GM19193 (cell line): ENCODE results near the gene NXPH1.

Source experiments
- POLR2A ChIP-seq: IDR thresholded peaks from 4 replicates; pipeline ENCODE4 v1.6.1; 2011; ENCODE audit not compliant: insufficient read depth, insufficient read length; ENCODE audit errors: extremely low read depth

NXPH1 gene

GRCh38 chr7:8591289-8591688, 157.9 kb downstream of the NXPH1 start:
- no peak for TF ChIP-seq POLR2A

- no peak for TF ChIP-seq POLR2A
Observed at GRCh38 chr7:8592167-8592566, 158.8 kb downstream of the NXPH1 start.

GRCh38 chr7:8594115-8594514, 160.7 kb downstream of the NXPH1 start:
- TF ChIP-seq POLR2A: no peak

GRCh38 chr7:8597565-8597964, 164.2 kb downstream of the NXPH1 start:
- TF ChIP-seq POLR2A: no peak

DNA sequence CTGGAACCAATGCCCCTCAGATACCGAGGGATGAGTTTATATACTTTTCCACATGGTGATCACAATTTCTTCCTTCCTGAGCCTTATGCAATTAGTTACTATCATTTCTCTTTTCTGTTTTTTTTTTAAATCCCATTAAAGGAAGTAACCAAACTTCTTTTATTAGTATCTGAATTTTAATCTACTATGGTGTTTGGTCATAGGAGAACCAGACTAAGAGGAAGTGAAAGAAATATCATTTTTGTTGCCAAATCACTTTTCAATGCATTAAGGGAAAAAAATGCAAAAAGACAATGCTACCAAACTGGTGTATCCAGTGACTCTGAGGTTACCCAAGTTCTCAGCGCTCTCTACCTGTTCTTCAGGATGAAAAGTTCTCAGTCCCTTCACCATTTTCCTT, 167.7 kb downstream of the NXPH1 start:
- TF ChIP-seq POLR2A: no peak

DNA sequence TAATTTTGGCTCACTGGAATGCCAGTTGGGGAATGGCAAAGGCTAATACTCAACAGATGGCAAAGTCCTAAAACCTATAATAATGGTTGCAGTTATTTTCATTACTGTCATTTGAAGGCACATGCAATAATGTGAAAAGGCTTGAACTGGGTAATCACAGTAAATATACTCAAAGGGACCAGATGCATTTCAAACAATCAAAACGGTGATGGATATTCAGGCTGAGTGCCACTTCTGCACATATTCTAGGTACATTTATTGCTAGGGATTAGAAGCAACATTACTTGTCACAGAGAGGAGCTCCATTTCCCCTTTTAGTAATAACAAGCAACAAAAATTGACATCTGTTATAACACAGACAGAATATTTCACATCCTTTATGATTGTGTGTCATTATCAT, 171.8 kb downstream of the NXPH1 start:
- TF ChIP-seq POLR2A: no peak

DNA sequence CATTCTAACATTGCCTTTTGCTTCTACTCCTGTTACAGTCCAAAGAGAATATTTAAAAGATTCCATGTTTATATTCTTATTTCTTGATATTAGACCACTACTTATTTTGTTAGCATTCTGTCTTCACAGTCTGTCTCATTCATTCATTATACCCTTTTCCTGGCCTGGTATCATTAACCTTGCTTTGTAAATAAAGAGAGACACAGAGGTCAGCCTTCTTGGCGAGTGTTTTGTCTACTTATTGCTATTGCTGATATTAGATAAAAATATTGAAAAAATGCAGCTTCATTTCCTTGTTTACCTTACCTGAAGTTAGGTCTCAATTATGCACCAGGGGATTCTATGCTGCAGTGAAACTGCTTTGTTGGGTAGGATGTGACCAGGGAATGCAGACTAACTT, 179.2 kb downstream of the NXPH1 start:
- TF ChIP-seq POLR2A: no peak

DNA sequence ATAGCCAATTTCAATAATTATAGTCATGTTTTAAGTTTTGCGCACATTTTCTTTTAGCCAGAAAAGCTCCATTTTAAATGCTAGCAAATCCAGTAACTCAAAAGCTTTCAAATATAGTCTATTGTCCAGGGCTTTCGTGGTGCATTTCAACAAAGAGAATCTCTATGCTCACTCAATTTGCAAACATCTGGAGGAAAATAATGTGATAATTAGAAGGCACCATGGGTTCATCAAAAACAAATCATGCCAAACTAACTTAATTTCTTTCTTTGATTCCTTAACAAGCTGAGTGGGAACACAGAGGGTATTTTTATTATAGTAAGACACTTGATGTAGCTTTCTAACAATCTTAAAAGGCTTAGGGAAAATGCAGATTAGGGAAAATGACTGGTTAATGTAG, 179.8 kb downstream of the NXPH1 start:
- TF ChIP-seq POLR2A: no peak

GRCh38 chr7:8615019-8615418, 181.6 kb downstream of the NXPH1 start:
- no peak for TF ChIP-seq POLR2A

GRCh38 chr7:8618441-8619070, 185.1 kb downstream of the NXPH1 start:
- no peak for TF ChIP-seq POLR2A

DNA sequence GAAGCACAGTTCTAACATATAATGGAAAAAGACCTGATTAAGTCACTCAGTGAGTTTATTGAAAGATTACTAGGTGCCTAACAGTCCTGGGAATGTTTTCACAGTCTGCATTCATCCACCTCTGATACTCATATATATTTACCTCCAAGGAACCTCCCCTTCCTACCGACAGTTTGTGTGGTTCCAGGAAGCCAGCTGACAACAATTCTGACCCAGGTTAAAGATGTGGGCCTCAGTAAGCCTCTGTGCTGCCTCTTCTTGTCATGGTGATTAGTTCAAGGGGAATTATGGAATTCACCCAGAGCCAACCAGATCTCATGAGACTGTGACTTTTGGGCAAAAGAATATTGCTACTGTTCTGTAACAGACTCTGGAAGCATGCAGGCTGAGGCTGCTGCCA, 186.8 kb downstream of the NXPH1 start:
- no peak for TF ChIP-seq POLR2A

DNA sequence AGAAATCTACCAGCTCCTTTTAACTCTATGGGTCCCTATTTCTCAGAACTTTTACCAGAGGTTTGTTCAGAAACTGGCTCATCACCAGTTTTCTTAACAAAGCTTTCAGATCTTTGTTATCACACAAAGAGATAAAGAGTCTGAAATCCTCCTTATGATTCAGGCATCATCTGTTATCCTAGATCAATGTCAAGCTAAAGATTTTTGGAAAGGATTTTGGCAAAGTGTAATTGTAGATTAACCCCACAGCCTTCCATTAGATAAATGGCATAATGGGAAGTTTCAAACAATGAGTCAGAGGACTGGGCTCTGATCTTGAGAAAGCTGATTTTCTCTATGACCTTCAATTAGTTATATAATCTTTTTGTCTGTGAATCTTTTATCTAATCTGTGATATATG, 192.2 kb downstream of the NXPH1 start:
- TF ChIP-seq POLR2A: no peak

- no peak for TF ChIP-seq POLR2A
Observed at GRCh38 chr7:8627325-8627724, 193.9 kb downstream of the NXPH1 start.

DNA sequence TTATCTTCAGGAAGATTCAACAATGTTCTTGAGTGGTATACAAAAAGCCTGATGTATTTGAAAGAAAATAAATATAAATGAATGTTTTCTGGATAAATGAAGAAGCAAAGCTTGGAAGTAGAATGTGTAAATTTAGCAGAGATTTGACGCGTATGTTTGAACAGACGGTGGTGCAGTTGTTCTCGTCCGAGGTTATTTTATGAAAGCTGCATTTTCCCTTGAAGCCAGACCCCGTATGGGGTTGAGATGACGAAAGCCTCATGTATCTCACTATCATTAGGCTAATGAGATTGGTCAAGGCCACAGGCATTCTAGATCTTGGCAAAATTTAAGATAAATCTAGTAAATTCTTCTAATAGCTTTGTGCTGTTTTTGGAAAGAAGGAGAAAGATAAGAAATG, 195.2 kb downstream of the NXPH1 start:
- TF ChIP-seq POLR2A: no peak

DNA sequence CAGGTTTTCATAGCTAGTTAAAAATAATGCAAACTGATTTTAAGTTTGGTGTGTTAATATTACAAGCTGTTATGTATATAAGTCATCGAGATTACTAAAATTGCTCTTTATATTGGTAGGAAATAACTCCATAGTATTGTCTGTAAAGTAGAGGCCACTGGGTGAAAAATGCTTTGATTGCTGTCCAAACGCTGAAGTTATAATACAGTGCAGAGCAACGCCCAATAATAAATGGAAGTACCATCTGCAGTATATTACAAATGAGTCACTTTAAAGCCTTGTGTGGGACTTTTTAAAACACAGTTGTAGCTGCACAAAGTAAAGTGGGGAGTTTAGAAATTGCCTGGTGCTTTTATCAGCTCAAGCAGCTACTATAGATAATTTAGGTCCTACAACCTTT, 196.1 kb downstream of the NXPH1 start:
- TF ChIP-seq POLR2A: no peak

DNA sequence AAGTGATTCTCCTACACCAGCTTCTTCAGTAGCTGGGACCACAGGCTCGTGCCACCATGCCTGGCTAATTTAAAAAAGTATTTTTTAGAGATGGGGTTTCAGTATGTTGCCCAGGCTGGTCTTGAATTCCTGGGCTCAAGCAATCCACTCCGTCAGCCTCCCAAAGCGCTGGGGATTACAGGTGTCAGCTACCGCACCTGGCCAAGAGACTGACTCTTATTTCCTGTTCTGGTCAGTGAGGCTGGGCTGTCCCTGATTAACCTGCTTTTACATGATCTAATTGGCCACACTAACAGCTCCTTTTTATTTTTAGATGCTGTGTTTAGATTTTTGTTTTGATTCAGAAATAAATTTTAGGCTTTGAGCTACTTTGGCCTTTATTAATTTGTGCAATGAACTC, 203.9 kb downstream of the NXPH1 start:
- no peak for TF ChIP-seq POLR2A

GRCh38 chr7:8638076-8638475, 204.7 kb downstream of the NXPH1 start:
- TF ChIP-seq POLR2A: no peak

GRCh38 chr7:8639668-8640067, 206.3 kb downstream of the NXPH1 start:
- no peak for TF ChIP-seq POLR2A

DNA sequence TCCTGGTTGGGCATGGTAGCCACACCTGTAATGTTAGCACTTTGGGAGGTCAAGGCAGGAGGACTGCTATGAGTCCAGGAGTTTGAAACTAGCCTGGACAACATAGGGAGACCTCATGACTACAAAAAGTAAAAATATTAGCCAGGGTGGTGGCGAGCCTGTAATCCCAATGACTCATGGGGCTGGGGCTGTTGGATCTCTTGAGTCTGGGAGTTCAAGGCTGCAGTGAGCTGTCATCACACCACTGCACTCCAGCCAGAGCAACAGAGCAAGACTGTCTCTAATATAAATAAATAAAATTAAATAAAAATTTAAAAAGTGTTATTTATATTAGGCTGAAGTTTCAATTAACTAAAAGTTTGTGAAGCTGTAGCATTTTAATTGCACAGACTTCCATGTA, 207.3 kb downstream of the NXPH1 start:
- no peak for TF ChIP-seq POLR2A
